Kidney glomerular epithelial cell (primary cell): ENCODE measurements around the gene ITM2C.

ENCODE experiments used
- DNase-seq: peaks from one replicate; lab custom pipeline; 2025; lab: John Stamatoyannopoulos, UW

The ITM2C gene

GRCh38 chr2:230893338-230893737, 28.6 kb downstream of the ITM2C start:
- no peak for DNase-seq

DNA sequence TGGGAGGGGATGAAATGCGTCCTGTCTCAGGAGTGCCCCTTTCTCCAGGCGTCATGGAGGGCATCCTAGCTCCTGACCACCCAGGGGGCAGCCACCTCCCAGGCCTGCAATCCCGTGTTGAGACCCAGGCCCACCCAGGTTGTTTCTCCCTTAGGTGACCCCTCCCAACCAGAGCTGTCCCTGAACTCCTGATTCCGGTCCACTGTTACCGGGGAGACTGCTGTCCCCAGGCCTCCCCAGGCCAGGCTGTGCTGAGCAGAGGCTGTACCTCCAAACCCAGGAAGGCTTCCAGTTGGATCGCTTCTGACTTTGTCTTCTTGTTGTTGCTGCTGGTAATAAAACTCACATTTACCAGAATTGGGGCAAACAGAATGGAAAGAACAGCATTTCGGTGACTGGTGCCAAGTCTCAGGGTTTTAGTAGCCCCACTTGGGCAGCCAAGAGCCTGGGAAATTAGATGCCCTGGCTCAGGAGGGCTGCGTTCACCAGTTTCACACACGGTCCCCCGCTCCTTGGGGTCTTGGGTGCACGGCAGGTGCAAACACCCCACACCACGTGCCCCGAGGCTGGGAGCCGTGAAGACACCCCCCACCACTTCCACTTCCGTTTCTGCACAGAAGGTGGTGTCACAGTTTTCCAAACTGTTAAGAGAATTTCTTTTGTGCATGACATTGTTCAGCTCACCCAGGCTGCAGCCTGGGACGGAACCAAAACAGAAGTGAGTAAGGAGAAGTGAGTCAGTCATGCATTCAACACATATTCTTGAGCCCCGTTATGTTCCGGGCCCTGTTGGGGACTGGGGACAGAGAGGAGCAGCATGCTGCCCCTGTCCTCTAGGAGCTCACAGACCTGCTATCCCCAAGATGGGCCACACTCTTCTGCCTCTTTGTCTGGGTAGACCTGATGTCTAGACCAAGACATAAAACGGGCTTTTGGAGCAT, 29.4 kb downstream of the ITM2C start:
- no peak for DNase-seq

- no peak for DNase-seq
These were observed 31.0 kb downstream of the ITM2C start for GRCh38 chr2:230895536-230896345.

DNA sequence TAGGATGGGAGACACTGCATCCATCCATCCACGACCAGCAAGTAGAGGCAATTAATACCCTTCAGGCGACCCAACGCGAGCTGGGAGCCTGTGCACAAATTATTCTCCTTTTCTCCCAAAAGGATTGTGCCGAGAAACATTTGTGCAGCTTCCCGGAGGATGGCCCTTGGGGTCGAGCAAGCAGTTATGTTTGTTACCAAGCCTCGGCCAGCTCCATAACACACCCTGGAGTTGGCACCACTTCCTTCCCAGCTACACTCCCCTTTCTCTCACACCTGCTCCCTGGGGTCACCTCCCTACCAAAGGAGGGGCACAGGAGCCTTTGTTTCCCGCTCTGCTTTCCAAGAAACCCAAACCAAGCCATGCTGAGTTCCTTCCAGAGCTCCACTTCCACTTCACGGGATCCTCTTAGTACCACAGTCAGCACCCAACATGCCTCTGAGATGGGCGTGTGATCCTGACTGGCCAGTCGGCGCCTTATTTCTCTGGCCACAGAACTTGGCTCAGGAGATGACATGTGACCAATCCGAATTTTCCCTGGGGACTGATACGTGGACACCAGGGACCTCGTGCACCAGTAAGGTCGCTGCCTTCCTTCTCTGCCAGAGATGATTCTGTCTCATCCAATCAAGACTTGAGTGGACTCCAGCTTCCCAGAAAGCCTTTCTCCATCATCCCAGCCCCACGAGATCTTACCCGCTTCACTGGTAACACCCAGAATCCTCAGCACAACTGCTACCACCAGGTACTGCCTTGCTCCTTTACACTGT, 31.8 kb downstream of the ITM2C start:
- DNase-seq, result no peak

DNA sequence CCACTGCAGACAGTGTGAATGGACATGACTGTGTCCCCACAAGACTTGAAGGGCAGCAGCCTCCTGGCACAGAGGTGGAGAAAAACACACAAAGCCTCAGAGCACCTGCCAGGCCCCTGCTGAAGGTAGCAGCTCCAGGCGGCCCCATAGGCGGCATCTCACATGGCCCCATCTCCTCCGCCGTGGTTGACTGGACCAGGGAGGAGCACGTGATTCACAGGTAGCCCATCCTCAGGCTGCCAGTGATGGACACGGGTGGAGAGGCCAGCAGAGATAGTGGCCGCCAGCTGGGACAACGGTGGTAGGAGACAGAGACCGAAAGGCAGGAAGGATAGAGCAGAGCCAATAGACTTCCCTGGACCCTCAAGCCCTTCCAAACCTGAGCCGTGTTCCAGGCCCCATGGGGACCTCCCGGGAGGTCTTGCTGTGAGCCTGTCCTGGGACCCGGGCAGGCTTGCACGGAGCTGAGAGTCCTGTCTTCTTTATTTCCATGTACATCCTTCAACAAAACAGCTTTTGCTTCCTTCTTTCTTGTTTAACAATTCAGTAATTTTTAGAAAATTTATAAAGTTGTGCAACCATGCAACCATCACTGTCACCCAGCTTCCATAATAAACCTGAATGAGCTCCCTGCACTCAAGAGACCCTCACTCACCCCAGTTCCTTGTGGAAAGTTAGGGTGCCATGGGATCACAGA, 33.4 kb downstream of the ITM2C start:
- no peak for DNase-seq

DNA sequence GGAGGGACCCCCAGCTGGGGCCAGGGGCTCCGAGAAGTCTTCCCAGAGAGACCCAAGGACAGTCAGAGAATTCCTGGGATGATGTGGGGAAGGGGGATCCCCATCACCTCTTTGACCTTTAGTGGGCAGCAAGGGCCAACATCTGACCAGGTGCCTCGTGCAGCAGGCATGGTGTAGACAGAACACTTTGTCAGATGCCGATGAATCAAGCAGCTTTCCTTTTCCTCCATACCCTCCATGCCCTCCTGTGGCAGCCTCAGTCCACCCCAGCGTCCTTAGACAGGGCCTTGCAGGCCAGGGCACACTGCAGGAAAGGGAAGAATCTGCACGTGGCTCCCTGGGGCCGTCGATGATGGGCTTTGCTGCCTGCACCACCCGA, 34.0 kb downstream of the ITM2C start:
- no peak for DNase-seq

- DNase-seq, result no peak
These were observed 34.5 kb downstream of the ITM2C start for GRCh38 chr2:230899287-230899686.

DNA sequence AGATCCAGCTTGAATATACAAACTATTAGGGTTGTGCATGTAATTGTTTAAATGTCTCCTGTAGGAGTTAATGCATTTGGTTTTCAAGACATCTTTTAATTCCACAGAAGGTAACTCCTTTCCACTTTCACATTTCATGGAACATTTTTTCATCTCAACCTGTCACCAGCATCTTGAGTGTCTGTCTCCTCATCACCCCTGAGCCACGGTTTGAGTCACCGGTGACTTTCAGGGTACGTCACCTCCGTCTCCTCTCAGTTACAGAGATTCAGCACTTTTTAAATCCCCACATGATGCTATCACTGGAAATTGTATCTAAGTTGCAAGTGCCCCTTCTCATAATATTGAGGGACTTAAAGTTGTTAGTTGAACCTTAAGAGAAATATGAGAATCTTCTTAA, 35.0 kb downstream of the ITM2C start:
- DNase-seq, result no peak

GRCh38 chr2:230900336-230900995, 35.7 kb downstream of the ITM2C start:
- no peak for DNase-seq

- no peak for DNase-seq
These were observed 36.3 kb downstream of the ITM2C start for GRCh38 chr2:230901006-230901405.

- peak; percentile 28 for DNase-seq
These were observed 37.6 kb downstream of the ITM2C start for GRCh38 chr2:230902180-230902899.

- DNase-seq, result no peak
These were observed 38.7 kb downstream of the ITM2C start for GRCh38 chr2:230903231-230904150.

DNA sequence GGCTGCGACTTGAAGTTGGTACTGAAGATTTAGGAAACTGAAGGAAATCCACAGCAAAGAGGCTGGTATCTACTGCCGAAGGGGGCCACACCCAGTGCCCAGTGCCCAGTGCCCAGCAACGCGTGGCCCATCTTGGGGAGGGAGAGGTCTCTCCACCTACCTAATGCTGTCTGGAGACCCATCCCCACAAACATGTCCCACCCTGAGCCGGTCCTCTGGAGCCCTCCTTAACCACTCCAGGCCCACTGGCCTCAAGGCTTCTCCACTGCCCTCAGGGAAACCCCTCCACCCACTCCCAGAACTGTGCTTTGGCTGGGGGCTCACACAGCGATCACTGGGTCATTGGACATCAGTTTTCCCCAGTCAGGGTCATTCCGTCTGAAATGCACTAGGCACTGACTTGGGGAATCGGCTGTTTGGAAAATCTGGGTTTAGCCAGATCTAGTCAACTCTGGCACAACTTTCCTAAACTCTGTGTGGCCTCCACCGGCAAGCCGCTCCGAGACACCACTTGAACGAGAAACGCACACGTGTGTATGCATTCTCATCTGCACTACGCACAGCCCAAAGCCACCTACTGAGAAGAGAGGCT, 40.2 kb downstream of the ITM2C start:
- DNase-seq, result no peak

GRCh38 chr2:230905448-230906421, 41.0 kb downstream of the ITM2C start:
- no peak for DNase-seq

DNA sequence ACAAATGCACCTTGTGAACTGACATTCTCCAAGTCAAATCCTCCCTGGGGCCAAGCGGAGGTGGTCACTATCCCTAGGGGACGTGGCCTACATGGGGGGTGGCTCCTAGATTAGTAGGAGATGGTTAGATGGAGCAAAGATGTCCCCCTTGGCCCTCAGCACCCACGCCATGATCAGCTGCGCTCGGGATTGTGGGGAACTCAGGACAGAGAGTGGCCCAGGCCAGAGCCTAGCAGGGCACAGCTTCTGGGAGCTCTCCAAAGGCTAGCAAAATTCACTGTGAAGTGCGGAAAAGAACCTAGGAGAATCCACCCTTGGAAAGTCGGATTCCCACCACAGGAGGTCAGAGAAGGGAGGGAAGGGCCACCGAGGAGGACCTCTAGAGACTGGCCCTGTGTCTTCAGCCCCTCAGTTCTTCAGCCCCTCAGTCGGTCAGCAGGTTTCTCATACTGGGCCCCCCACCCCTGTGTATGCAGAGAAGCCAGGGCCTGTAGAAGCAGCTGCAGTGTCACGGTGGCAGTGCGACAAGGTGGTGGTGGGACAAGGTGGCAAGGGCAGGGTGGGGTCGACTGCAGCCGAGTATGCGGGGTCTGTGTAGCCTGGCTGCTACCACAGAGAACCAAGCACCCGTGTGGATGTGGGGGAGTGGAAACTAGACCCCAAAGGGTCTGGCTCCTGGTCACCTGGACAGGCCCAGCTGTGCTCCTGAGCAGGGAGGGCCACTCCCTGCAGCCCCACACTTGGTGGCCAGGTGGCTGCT, 41.9 kb downstream of the ITM2C start:
- no peak for DNase-seq

GRCh38 chr2:230907361-230908091, 42.8 kb downstream of the ITM2C start:
- DNase-seq, result no peak
